Lung (tissue), 12 donors: ENCODE results near the gene CWC22. TPM values are rescaled to one million over a fixed set of nuclear protein-coding genes. Genes with fewer than 3 reads are reported as not detected.

ENCODE experiments used
- ATAC-seq: fragments of 200-7000 bp; cut with Tn5 transposase; one replicate; pipeline ENCODE4 v1.9.1; 2020; ENCODE audit warnings: moderate number of reproducible peaks; ENCODE audit not compliant: insufficient read depth, low FRiP score
- DNase-seq, 3 donors: peaks; one replicate each; pipeline ENCODE4 v3.0.0-alpha.2; 2013 to 2017
- H3K27ac ChIP-seq, 2 donors: one replicate each; pipeline ENCODE4 v1.5.1; 2013; ENCODE audit warnings: mild to moderate bottlenecking in 2 of 2, moderate library complexity in 2 of 2, control low read depth in 1 of 2, inconsistent platforms in 1 of 2, low read depth in 1 of 2, low read length in 1 of 2
- H3K27me3 ChIP-seq, 3 donors: one replicate each; pipeline ENCODE4 v1.5.1; 2013; ENCODE audit warnings: low read length in 2 of 3; ENCODE audit not compliant: control insufficient read depth in 3 of 3, insufficient read depth in 3 of 3
- H3K36me3 ChIP-seq, 4 donors: one replicate each; pipeline ENCODE4 v1.5.1; 2013; ENCODE audit warnings: low read length in 4 of 4, mild to moderate bottlenecking in 1 of 4, moderate library complexity in 1 of 4; ENCODE audit not compliant: control insufficient read depth in 4 of 4, insufficient read depth in 4 of 4
- H3K4me1 ChIP-seq, 5 donors: one replicate each; pipeline ENCODE4 v1.5.1; 2013; ENCODE audit warnings: low read length in 5 of 5, mild to moderate bottlenecking in 2 of 5, moderate library complexity in 1 of 5; ENCODE audit not compliant: control insufficient read depth in 5 of 5, insufficient read depth in 5 of 5
- H3K4me3 ChIP-seq: one replicate; pipeline ENCODE4 v1.5.1; 2013; ENCODE audit warnings: mild to moderate bottlenecking, control low read depth, moderate library complexity
- H3K9ac ChIP-seq, 2 donors: one replicate each; pipeline ENCODE4 v1.5.1; 2013; ENCODE audit warnings: low read length in 2 of 2, control low read depth in 1 of 2; ENCODE audit not compliant: insufficient read depth in 1 of 2
- H3K9me3 ChIP-seq, 4 donors: one replicate each; pipeline ENCODE4 v1.5.1; 2013; ENCODE audit warnings: low read length in 3 of 4, mild to moderate bottlenecking in 1 of 4, moderate library complexity in 1 of 4; ENCODE audit not compliant: control insufficient read depth in 4 of 4, insufficient read depth in 3 of 4
- WGBS, 2 donors: extraction: QIAGEN DNeasy Blood & Tissue Kit; methylation state at CpG; one replicate each; pipeline ENCODE4 v1.1.7; 2013; 5-methylcytosine and 5-hydroxymethylcytosine counted together
- polyA plus RNA-seq, 2 donors: library from polyadenylated mRNA; stranded (reverse); fragments of 200-250 nt; gene quantifications; one replicate each; pipeline ENCODE4 v1.2.1, GENCODE V29; 2013
- total RNA-seq, 2 donors: library from RNA; depleted of rRNA in 1 of 2; stranded (reverse); fragments of >200 nt in 1 of 2; gene quantifications; one replicate each; pipeline ENCODE4 v1.2.1, GENCODE V29; 2014 to 2021
- TF ChIP-seq, protein P1 (sequence below): IDR thresholded peaks from 2 replicates; pipeline ENCODE4 v1.5.1; 2012; ENCODE audit warnings: mild to moderate bottlenecking; ENCODE audit errors: control extremely low read depth, extremely low read depth
- donor health status: control.
- donor health status: control.
- donor health status: Bipolar disorder and iron deficiency.
- donor health status: healthy.
- donor health status: DM: yes; HTN: yes; CAD: no.

Gene CWC22
- total and polyA plus RNA-seq, 4 donors: 8.7 to 28.9 (median 12.4) TPM

DNA sequence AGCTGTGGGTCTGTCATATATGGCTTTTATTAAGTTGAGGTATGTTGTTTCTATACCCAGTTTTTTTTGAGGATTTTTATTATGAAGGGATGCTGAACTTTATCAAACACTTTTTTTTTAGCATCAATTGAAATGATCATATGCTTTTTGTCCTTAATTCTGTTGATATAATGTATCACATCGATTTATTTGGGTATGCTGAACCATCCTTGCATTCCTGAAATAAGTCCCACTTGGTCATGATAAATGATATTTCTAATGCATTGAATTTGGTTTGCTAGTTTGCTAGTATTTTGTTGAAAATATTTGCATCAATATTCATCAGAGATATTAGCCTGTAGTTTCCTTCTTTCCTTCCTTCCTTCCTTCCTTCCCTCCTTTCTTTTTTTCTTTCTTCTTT lies 22.5 kb upstream of the CWC22 start:
- no peak overlapping the region for H3K9ac ChIP-seq
- no peaks in the 10 kb centered on the region for H3K36me3 ChIP-seq
- H3K27ac ChIP-seq: no peak overlapping the region
- TF ChIP-seq, protein P1, sequence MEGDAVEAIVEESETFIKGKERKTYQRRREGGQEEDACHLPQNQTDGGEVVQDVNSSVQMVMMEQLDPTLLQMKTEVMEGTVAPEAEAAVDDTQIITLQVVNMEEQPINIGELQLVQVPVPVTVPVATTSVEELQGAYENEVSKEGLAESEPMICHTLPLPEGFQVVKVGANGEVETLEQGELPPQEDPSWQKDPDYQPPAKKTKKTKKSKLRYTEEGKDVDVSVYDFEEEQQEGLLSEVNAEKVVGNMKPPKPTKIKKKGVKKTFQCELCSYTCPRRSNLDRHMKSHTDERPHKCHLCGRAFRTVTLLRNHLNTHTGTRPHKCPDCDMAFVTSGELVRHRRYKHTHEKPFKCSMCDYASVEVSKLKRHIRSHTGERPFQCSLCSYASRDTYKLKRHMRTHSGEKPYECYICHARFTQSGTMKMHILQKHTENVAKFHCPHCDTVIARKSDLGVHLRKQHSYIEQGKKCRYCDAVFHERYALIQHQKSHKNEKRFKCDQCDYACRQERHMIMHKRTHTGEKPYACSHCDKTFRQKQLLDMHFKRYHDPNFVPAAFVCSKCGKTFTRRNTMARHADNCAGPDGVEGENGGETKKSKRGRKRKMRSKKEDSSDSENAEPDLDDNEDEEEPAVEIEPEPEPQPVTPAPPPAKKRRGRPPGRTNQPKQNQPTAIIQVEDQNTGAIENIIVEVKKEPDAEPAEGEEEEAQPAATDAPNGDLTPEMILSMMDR: no peak
- no peaks in the 10 kb centered on the region for H3K4me1 ChIP-seq
- DNase-seq (no peak), ATAC-seq (no peak)
- H3K4me3 ChIP-seq: no peak overlapping the region
- 85 to 89% methylated on average over 1 of the region's 1 CpG for WGBS, 2 donors
- no peaks in the 10 kb centered on the region for H3K27me3 ChIP-seq
- no peaks in the 10 kb centered on the region for H3K9me3 ChIP-seq

DNA sequence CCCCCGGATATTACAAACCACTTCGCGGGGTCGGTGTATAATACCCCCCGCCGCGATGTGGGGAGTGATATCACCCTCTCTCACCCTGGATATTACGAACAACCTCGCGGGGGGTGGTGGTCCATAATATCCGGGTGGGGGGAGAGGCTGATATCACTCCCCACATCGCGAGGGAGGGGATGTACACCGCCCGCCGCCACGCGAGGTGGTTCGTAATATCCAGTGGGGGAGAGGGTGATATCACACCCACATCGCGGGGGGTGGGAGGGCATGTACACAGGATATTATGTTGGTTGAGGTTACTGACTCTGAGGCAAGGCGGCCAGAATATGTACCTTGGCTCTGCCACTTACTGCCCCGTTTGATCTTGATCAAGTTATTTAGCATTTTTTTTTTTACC lies 14.8 kb upstream of the CWC22 start:
- no peak for DNase-seq
- Histone ChIP-seq H3K4me3 (no peak overlapping the region), H3K36me3 (no peaks in the 10 kb centered on the region), H3K27me3 (no peaks in the 10 kb centered on the region), H3K9ac (no peak overlapping the region), H3K4me1 (peaks cover 0 to 16% (median 0%) of the 10 kb centered on the region in 5 donors), H3K9me3 (no peaks in the 10 kb centered on the region), H3K27ac (no peak overlapping the region)
- TF ChIP-seq, protein P1: no peak
- 92 to 96% methylated on average over 23 of the region's 23 CpGs for WGBS, 2 donors
- ATAC-seq: no peak

DNA sequence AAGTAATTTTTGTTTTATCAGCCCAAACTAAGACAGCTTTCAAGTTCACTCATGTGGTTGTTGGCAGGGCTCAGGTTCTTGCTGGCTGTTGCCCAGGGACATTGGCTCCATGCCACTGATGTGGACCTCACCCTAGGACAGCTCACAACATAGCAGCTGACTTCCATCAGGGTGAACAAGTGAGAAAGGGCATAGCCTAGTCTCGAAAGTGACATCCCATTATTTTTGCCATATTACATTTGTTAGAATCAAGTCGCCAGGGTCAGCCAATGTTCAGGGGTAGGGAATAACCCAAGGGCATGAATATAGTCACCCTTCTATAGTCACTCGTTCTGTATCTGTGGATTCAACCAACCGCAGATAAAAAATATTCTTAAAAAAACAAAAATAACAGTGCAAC lies 10.7 kb upstream of the CWC22 start:
- Histone ChIP-seq H3K9ac (no peak overlapping the region), H3K36me3 (no peaks in the 10 kb centered on the region), H3K9me3 (no peaks in the 10 kb centered on the region), H3K4me3 (no peak overlapping the region), H3K27ac (no peak overlapping the region), H3K4me1 (peaks cover 0 to 24% (median 0%) of the 10 kb centered on the region in 5 donors), H3K27me3 (no peaks in the 10 kb centered on the region)
- TF ChIP-seq, protein P1: no peak
- ATAC-seq (no peak), DNase-seq (peak; percentile 65 to 80 (median 70))
- WGBS, 2 donors: 74 to 81% methylated on average over 4 of the region's 4 CpGs

DNA sequence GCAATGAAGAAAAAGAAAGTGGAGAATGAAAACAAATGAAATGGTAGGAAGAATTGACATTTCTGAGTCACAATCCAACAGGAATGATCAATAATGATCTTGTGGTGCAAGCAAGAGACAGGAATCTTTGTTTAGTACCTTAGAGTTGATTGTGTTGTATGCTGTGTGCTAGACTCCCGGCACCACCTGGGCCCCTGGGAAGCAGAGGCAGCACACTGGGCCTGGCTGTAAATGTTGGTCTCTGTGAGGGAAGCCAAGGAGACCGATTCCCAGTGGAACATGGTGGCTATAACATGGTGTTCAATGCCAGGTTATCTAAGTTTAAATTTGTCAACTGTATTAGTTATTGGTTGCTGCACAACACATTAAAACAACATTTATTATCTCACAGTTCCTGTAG lies 9.8 kb upstream of the CWC22 start:
- no peak for ATAC-seq
- Histone ChIP-seq H3K27me3 (no peaks in the 10 kb centered on the region), H3K9me3 (no peaks in the 10 kb centered on the region), H3K4me1 (peaks cover 0 to 21% (median 0%) of the 10 kb centered on the region in 5 donors), H3K4me3 (no peak overlapping the region), H3K36me3 (no peaks in the 10 kb centered on the region), H3K27ac (no peak overlapping the region), H3K9ac (no peak overlapping the region)
- DNase-seq: no peak
- TF ChIP-seq, protein P1: no peak
- 83 to 91% methylated on average over 2 of the region's 2 CpGs for WGBS, 2 donors
